Activated CD4-positive, alpha-beta T cell treated with anti-CD3 and anti-CD28 coated beads for 36 hours (primary cell): ENCODE data around the gene TTLL10. TPM values are rescaled to one million over a fixed set of nuclear protein-coding genes. Genes with fewer than 3 reads are reported as not detected.
"Not testable (repeated sequence)": the region's sequence is repeated elsewhere in the genome, so short reads cannot be mapped to it uniquely, and the experiment has no call there.

Experiments used
- ATAC-seq: fragments of 200-7000 bp; cut with Tn5 transposase; one replicate; pipeline ENCODE4 v1.10.0; 2021; ENCODE audit warnings: mild to moderate bottlenecking, moderate library complexity
- CTCF ChIA-PET: fragments of 350-600 bp; sonication (Branson Sonifier 250); formaldehyde crosslinking; loops from one replicate; lab custom pipeline; 2021; ENCODE audit warnings: antibody characterized with exemption; lab: Charles Lee
- POLR2A ChIA-PET: fragments of 350-600 bp; sonication (Branson Sonifier 250); formaldehyde crosslinking; loops from one replicate; lab custom pipeline; 2021; ENCODE audit warnings: antibody characterized with exemption, inconsistent platforms; lab: Charles Lee
- DNase-seq: peaks from one replicate; pipeline ENCODE4 v3.0.0-alpha.2; 2020
- H3K27ac Mint-ChIP-seq: one replicate; pipeline ENCODE4 v1.8.0; 2021; ENCODE audit warnings: mixed read lengths
- H3K27me3 Mint-ChIP-seq: one replicate; pipeline ENCODE4 v1.8.0; 2021; ENCODE audit warnings: mixed read lengths
- H3K36me3 Mint-ChIP-seq: one replicate; pipeline ENCODE4 v1.8.0; 2021; ENCODE audit warnings: low read depth, mixed read lengths
- H3K4me1 Mint-ChIP-seq: one replicate; pipeline ENCODE4 v1.8.0; 2021; ENCODE audit warnings: mixed read lengths
- H3K4me3 Mint-ChIP-seq: one replicate; pipeline ENCODE4 v1.8.0; 2021; ENCODE audit warnings: mild to moderate bottlenecking, moderate library complexity, mixed read lengths
- H3K9me3 Mint-ChIP-seq: one replicate; pipeline ENCODE4 v1.8.0; 2021; ENCODE audit warnings: low read depth, mixed read lengths
- intact Hi-C, 2 experiments: fragments of 100-400 bp; cut with DNase I in 1 of 2; cut with micrococcal nuclease in 1 of 2; formaldehyde crosslinking; loops; one replicate each; pipeline versions ENCODE4 v1.14.2 to v1.15.1; 2022 to 2024; cut with DNase I, micrococcal nuclease
- total RNA-seq, 2 experiments: library from RNA; stranded (reverse); gene quantifications; one replicate each; pipeline ENCODE4 v1.2.3, GENCODE V29; 2021

Gene TTLL10
- total RNA-seq, 2 experiments from 2014 or later: not detected

DNA sequence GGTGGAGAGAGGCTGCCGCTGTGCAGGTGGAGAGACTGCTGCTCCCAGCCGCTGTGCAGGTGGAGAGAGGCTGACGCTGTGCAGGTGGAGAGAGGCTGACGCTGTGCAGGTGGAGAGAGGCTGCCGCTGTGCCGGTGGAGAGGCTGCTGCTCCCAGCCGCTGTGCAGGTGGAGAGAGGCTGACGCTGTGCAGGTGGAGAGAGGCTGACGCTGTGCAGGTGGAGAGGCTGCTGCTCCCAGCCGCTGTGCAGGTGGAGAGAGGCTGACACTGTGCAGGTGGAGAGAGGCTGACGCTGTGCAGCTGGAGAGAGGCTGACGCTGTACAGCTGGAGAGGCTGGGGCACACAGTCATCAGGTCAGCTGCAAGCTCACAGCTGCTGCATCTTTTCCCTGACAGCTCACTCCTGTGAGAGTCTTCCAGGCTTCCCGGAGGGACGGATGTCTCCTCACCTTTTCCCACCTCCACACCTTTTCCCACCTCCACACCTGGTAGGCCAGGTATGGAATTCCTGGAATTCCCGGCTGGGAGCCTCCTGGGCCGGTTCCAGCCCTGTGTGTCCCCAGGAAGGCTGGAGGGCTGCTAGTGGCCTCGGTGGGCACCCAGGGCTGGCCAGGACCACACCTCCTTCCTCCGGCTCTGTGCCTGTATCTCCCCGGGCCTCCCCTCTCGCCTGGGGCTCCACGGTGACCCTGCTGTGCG is 2.5 kb downstream of the TTLL10 start:
- H3K4me3 Mint-ChIP-seq, ATAC-seq, H3K27ac Mint-ChIP-seq, H3K27me3 Mint-ChIP-seq, DNase-seq, H3K9me3 Mint-ChIP-seq, intact Hi-C loops, H3K36me3 Mint-ChIP-seq, CTCF ChIA-PET, POLR2A ChIA-PET: not testable (repeated sequence)
- H3K4me1 Mint-ChIP-seq: peaks cover 19% of the 10 kb centered on the region

DNA sequence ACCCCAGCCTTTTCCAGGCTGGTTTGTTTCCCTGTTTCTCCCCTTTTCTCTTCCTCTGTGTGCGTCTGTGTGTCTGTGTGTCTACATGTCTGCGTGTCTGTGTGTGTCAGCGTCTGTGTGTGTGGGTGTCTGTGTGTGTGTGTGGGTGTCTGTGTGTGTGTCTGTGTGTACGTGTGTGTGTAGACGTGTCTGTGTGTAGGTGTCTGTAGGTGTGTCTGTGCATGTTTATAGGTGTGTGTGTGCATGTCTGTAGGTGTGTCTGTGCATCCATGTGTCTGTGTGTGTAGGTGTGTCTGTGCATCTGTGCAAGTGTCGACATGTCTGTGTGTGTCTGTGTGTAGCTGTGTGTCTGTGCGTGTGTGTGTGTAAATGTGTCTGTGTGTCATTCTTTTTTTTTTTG is 3.3 kb downstream of the TTLL10 start:
- ATAC-seq: no peak
- no peak for DNase-seq
- intact Hi-C loops: no loop called here
- CTCF ChIA-PET: no interaction called here
- Mint-ChIP-seq H3K36me3 (no peaks in the 10 kb centered on the region), H3K9me3 (no peaks in the 10 kb centered on the region), H3K4me1 (peaks cover 18% of the 10 kb centered on the region), H3K27ac (no peak overlapping the region), H3K4me3 (no peak overlapping the region), H3K27me3 (peaks cover 3% of the 10 kb centered on the region)
- POLR2A ChIA-PET: no interaction called here

DNA sequence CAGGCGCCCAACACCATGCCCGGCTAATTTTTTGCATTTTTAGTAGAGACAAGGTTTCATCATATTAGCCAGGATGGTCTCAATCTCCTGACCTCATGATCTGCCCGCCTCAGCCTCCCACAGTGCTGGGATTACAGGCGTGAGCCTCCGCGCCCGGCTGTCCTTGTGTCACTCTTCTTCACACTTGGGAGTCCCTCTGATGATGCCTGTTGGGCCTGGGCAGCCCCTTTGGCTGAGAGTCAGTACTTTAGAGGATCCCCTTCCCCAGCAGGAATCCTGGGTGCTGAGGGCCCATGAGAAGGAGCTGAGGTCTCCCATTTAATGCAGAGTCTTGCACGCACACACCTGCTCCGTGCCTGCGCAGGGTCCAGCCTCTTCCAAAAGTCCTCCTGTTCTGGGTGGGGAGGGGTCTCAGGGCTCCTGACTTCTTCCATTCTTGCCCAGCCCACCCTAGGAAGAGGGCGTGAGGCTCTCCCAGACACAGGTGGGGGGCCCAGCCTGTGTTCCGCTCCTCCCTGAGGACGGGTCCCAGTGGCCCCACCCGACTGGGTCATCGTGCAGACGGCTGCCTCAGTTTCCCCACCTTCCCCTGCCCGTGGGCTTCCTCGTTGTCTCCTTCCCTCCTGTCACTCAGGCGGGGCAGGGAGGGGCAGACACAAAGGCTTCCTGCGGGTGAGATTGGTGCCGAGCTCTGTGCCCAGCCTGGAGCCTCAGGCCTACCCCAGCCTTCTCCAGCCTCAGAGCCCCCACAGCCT is 3.9 kb downstream of the TTLL10 start:
- Mint-ChIP-seq H3K36me3 (no peaks in the 10 kb centered on the region), H3K27ac (no peak overlapping the region), H3K9me3 (no peaks in the 10 kb centered on the region), H3K27me3 (peaks cover 3% of the 10 kb centered on the region), H3K4me1 (peaks cover 13% of the 10 kb centered on the region), H3K4me3 (no peak overlapping the region)
- POLR2A ChIA-PET: no interaction called here
- intact Hi-C loops: no loop called here
- CTCF ChIA-PET: no interaction called here
- ATAC-seq: no peak
- no peak for DNase-seq

DNA sequence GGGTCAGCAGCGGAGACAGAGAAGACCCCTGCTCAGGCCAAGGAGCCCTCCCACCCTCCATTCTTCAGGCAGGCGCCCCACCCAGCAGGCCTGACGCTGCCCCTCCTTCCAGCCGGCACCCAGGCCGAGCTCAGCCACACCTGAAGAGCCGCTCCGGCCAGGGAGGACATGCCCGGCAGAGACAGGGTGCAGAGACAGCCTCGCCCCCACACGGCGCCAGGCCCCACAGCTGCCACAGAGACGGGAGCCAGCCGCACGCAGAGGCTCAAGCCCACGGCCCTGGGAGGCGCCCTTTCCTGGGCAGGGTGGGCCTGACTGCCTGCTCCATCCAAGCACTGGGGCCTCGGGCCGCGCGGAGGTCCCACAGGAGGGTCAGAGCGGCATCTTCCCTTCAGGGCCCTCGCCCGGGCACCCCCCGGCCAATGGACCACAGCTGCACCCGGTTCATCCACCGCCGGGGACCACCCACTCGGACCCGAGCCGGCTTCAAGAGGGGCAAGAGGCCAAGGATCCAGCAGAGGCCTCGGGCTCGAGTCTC is 5.2 kb downstream of the TTLL10 start:
- CTCF ChIA-PET: interaction anchor here (1.0 kb wide), 1 partner anchor 17 kb away, joined by 4 read pairs; no protein-coding TSS in a partner anchor
- intact Hi-C loops: no loop called here
- POLR2A ChIA-PET: no interaction called here
- H3K9me3 Mint-ChIP-seq: no peaks in the 10 kb centered on the region
- DNase-seq (no peak), ATAC-seq (no peak)
- no peak overlapping the region for H3K27ac Mint-ChIP-seq
- peaks cover 7% of the 10 kb centered on the region for H3K4me1 Mint-ChIP-seq
- H3K4me3 Mint-ChIP-seq: no peak overlapping the region
- peaks cover 5% of the 10 kb centered on the region for H3K27me3 Mint-ChIP-seq
- H3K36me3 Mint-ChIP-seq: no peaks in the 10 kb centered on the region

DNA sequence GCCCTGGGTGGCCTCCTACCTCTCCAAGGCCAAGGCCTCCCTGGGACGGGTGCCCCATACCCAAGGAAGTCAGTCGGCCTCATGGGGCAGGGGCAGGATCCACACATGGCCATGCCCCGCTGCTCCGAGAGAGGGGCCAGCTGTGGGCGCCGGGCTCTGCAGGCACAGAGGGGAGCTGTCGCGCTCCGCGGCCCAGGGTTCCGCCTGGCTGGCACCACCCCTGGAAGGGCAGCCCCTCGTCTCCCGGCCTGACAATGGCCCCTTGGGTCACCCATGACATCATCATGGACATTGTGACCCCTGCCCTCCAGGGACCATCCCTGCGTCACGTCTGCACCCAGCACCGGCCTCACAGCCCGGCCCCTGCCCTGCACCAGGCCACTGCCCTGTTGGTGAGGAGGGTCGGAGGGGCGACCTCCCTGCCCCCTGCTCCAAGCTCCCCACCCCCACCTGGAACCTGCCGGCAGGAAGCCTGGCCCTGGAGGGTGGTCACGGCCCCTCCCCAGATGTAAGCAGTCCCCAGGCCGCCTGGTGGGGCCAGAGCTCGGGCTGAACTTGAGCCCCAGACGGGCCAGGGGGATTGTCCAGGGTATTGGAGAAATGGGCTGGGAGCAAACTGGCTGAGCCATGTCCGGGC is 5.8 kb downstream of the TTLL10 start:
- H3K4me3 Mint-ChIP-seq: no peak overlapping the region
- intact Hi-C loops: no loop called here
- CTCF ChIA-PET: interaction anchor here (1.0 kb wide), 1 partner anchor 18 kb away, joined by 4 read pairs; no protein-coding TSS in a partner anchor

DNA sequence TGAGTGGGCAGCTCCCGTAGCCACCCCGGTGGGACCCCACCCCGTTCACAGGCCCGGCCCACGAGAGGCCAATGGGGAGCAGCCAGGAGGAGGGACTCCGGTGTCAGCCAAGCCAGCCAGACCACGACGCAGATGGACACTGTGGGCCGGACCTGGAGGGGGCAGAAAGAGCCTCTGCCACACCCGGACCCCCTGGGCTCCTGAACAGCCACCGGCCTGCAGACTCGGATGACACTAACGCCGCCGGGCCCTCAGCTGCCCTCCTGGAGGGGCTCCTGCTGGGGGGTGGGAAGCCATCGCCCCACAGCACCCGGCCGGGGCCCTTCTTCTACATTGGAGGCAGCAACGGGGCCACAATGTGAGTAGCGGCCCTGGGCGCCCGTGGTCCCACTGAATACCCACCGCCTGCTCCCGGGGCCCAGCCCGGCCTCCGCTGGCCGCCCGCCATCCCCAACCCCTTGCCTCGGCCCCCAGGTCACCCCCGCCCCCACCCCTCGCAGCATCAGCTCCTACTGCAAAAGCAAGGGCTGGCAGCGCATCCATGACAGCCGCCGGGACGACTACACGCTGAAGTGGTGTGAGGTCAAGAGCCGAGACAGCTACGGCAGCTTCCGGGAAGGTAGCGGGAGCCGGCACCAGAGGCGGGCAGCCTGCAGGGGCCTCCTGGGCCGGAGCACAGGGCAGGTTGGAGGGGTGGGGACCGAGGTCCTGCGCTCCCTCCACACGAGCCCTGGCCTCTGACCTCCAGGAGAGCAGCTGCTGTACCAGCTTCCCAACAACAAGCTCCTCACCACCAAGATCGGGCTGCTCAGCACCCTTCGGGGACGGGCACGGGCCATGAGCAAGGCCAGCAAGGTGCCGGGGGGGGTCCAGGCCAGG is 6.5 kb downstream of the TTLL10 start:
- H3K27me3 Mint-ChIP-seq: peaks cover 5% of the 10 kb centered on the region
- DNase-seq (no peak), ATAC-seq (no peak)
- CTCF ChIA-PET: interaction anchor here (0.8 to 1.0 kb wide), 2 partner anchors 15 to 18 kb away, joined by 3 to 4 read pairs; no protein-coding TSS in a partner anchor
- no peak overlapping the region for H3K27ac Mint-ChIP-seq
- intact Hi-C loops: no loop called here
- no peaks in the 10 kb centered on the region for H3K36me3 Mint-ChIP-seq
- H3K4me3 Mint-ChIP-seq: no peak overlapping the region
- no peaks in the 10 kb centered on the region for H3K9me3 Mint-ChIP-seq
- H3K4me1 Mint-ChIP-seq: no peaks in the 10 kb centered on the region
- POLR2A ChIA-PET: no interaction called here

More for the DNA sequence above, 5.8 kb downstream of the TTLL10 start:
- POLR2A ChIA-PET: no interaction called here
- Mint-ChIP-seq H3K27me3 (peaks cover 5% of the 10 kb centered on the region), H3K4me1 (peaks cover 2% of the 10 kb centered on the region), H3K27ac (no peak overlapping the region), H3K9me3 (no peaks in the 10 kb centered on the region), H3K36me3 (no peaks in the 10 kb centered on the region)
- no peak for DNase-seq
- ATAC-seq: no peak

DNA sequence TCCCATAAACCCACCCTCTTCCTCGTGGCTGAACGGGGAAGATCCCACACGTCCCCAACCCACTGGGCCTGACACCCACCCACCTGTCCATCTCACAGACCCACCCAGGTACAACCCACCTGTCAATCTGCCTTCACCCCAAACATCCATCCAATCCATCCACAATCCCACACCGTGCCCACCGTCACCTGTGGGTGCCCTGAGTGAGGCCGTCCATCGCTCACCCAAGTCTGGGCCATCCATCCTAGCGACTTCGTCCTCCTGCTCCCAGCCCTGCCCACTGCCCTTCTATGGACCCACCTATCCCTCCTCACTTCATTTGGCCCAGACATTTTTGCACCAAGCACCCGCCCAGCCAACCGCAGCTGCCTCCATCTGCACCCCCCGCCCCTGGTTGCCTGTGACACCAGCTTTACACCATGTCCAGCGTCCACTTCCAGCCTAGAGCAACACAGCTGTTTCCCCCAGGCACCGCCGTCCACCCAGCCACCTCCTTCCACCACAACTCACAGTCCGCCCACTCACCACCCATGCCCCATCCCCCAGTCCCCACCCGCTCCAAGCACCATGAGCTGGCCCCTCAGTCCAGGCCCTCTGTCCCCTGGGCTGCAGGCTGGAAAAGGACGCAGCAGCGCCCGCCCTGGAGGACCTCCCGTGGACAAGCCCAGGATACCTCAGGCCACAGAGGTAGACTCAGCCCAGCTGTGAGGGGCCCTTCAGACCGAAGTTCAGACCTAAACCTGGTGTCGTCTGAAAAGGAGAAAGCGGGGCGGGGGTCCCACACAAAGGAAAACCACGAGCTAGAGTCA is 7.7 kb downstream of the TTLL10 start:
- no peaks in the 10 kb centered on the region for H3K4me1 Mint-ChIP-seq
- no peak overlapping the region for H3K27ac Mint-ChIP-seq
- intact Hi-C loops: no loop called here
- H3K4me3 Mint-ChIP-seq: no peak overlapping the region
- ATAC-seq (no peak), DNase-seq (no peak)
- H3K9me3 Mint-ChIP-seq: no peaks in the 10 kb centered on the region
- H3K36me3 Mint-ChIP-seq: no peaks in the 10 kb centered on the region
- POLR2A ChIA-PET: no interaction called here
- CTCF ChIA-PET: interaction anchor here (0.8 kb wide), 1 partner anchor 59 kb away, joined by 3 read pairs; no protein-coding TSS in a partner anchor
- peaks cover 5% of the 10 kb centered on the region for H3K27me3 Mint-ChIP-seq

DNA sequence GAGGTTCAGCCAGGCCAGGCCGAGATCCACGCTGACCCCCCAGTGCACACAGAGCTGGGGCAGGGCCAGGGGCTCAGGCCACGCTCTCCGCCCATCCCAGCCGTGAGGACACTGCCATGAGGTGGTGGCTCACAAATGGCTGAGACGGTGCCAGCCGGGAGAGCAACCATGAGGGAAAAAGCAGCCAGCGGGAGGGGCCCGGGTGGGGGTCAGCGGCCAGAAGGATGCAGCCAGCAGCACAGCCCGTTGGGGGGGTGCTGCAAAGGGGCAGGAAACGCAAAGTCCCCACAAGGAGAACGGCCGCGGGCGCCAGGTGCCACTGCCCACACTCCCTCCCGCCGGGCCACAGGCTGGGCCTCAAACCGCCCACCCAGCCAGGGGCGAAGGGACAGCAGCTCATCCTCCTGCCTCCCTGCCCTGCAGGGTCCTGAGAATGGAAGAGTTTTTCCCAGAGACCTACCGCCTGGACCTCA is 8.3 kb downstream of the TTLL10 start:
- H3K9me3 Mint-ChIP-seq: no peaks in the 10 kb centered on the region
- H3K27ac Mint-ChIP-seq: no peak overlapping the region
- no peaks in the 10 kb centered on the region for H3K36me3 Mint-ChIP-seq
- no peak overlapping the region for H3K4me3 Mint-ChIP-seq
- ATAC-seq (no peak), DNase-seq (no peak)
- H3K27me3 Mint-ChIP-seq: peaks cover 3% of the 10 kb centered on the region
- ChIA-PET POLR2A (no interaction called here), CTCF (interaction anchor here (0.8 kb wide), 1 partner anchor 60 kb away, joined by 3 read pairs; no protein-coding TSS in a partner anchor)
- intact Hi-C loops: no loop called here
- no peaks in the 10 kb centered on the region for H3K4me1 Mint-ChIP-seq

DNA sequence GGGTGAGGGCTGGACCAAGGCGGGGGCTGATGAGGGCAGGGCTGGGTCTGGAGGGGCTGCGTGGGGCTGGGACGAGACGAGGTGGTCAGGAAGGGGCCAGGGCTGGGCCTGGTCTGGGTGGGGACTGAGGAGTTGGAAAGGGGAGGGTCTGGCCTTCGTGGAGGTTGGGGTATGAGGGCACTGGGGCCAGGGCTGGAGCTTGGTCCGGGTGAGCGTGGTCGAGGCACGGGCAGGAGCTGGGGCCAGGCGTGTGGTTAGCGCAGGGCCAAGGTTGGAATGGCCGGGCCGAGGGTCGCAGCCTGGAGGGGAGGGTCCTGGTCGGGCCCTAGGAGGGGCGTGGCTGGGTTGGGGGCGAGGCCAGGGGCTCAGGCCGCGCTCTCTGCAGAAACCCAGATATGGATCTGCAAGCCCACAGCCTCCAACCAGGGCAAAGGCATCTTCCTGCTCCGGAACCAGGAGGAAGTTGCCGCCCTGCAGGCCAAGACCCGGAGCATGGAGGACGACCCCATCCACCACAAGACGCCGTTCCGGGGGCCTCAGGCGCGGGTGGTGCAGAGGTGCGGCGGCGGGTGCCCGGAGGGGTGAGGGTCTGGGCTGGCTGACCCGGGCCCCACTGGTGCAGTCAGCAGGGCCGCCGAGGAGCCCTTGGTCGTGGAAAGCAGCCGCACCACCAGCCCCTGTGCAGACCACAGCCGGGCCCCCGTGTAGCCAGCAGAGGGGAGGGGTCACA is 9.0 kb downstream of the TTLL10 start:
- Mint-ChIP-seq H3K9me3 (no peaks in the 10 kb centered on the region), H3K27ac (no peak overlapping the region), H3K27me3 (peaks cover 2% of the 10 kb centered on the region), H3K36me3 (no peaks in the 10 kb centered on the region), H3K4me1 (no peaks in the 10 kb centered on the region), H3K4me3 (no peak overlapping the region)
- ChIA-PET CTCF (interaction anchor here (0.8 kb wide), 1 partner anchor 60 kb away, joined by 3 read pairs; no protein-coding TSS in a partner anchor), POLR2A (no interaction called here)
- DNase-seq: no peak
- intact Hi-C loops: no loop called here
- no peak for ATAC-seq
